Nephron (organoid): Measurements from ENCODE around the gene OXER1.

Experiments
- H3K27ac Mint-ChIP-seq, 3 experiments: 2 replicates each; pipeline ENCODE4 v1.8.0; 2020; ENCODE audit warnings: mixed read lengths in 3 of 3, mild to moderate bottlenecking in 2 of 3, moderate library complexity in 1 of 3
- H3K27me3 Mint-ChIP-seq: 2 replicates; pipeline ENCODE4 v1.8.0; 2021; ENCODE audit warnings: low read depth, mild to moderate bottlenecking, moderate library complexity, mixed read lengths
- H3K36me3 Mint-ChIP-seq: 2 replicates; pipeline ENCODE4 v1.8.0; 2020; ENCODE audit warnings: low read depth, mixed read lengths
- H3K4me1 Mint-ChIP-seq: 2 replicates; pipeline ENCODE4 v1.8.0; 2020; ENCODE audit warnings: mixed read lengths
- H3K4me3 Mint-ChIP-seq, 3 experiments: 2 replicates each; pipeline ENCODE4 v1.8.0; 2020; ENCODE audit warnings: mild to moderate bottlenecking in 3 of 3, mixed read lengths in 3 of 3, moderate library complexity in 2 of 3
- H3K9me3 Mint-ChIP-seq: 2 replicates; pipeline ENCODE4 v1.8.0; 2020; ENCODE audit warnings: mixed read lengths
- CTCF ChIP-seq, 3 experiments: fragments of 200-600 bp; sonication (generic); IDR thresholded peaks; one replicate each; pipeline ENCODE4 v1.5.0; 2021; ENCODE audit warnings: antibody characterized with exemption in 3 of 3; ENCODE audit not compliant: unreplicated experiment in 3 of 3

Gene OXER1

GRCh38 chr2:42748840-42749239 lies 15.1 kb downstream of the OXER1 start:
- no peak overlapping the region for H3K27ac Mint-ChIP-seq
- peaks cover 33% of the 10 kb centered on the region for H3K36me3 Mint-ChIP-seq
- H3K27me3 Mint-ChIP-seq, result no peaks in the 10 kb centered on the region
- peaks cover 28% of the 10 kb centered on the region for H3K4me1 Mint-ChIP-seq
- no peaks in the 10 kb centered on the region for H3K9me3 Mint-ChIP-seq
- TF ChIP-seq CTCF (IDR thresholded peaks at IDR 0.05; ENCODE audit: unreplicated experiment in 3 of 3), result no peak
- H3K4me3 Mint-ChIP-seq, result no peak overlapping the region

GRCh38 chr2:42747422-42747821 lies 16.5 kb downstream of the OXER1 start:
- Mint-ChIP-seq H3K36me3 (peaks cover 37% of the 10 kb centered on the region), H3K27me3 (no peaks in the 10 kb centered on the region), H3K4me3 (no peak overlapping the region), H3K27ac (no peak overlapping the region), H3K4me1 (peaks cover 26% of the 10 kb centered on the region), H3K9me3 (no peaks in the 10 kb centered on the region)
- TF ChIP-seq CTCF (IDR thresholded peaks at IDR 0.05; ENCODE audit: unreplicated experiment in 3 of 3), result no peak

- no peaks in the 10 kb centered on the region for H3K27me3 Mint-ChIP-seq
These were observed 19.3 kb downstream of the OXER1 start for GRCh38 chr2:42744545-42745082.

GRCh38 chr2:42743659-42743990 lies 20.3 kb downstream of the OXER1 start:
- H3K9me3 Mint-ChIP-seq, result peaks cover 3% of the 10 kb centered on the region
- H3K27me3 Mint-ChIP-seq, result no peaks in the 10 kb centered on the region
- peaks cover 48% of the 10 kb centered on the region for H3K36me3 Mint-ChIP-seq
- no peak for TF ChIP-seq CTCF (IDR thresholded peaks at IDR 0.05; ENCODE audit: unreplicated experiment in 3 of 3)
- no peak overlapping the region for H3K4me3 Mint-ChIP-seq
- H3K27ac Mint-ChIP-seq, result peak overlapping the region in 1 of 3 experiments; percentile 37
- peaks cover 8% of the 10 kb centered on the region for H3K4me1 Mint-ChIP-seq

More at GRCh38 chr2:42744545-42745082, 19.3 kb downstream of the OXER1 start:
- Mint-ChIP-seq H3K4me3 (no peak overlapping the region), H3K9me3 (no peaks in the 10 kb centered on the region), H3K36me3 (peaks cover 44% of the 10 kb centered on the region), H3K4me1 (peaks cover 8% of the 10 kb centered on the region), H3K27ac (no peak overlapping the region)
- TF ChIP-seq CTCF (IDR thresholded peaks at IDR 0.05; ENCODE audit: unreplicated experiment in 3 of 3), result no peak

- peaks cover 3% of the 10 kb centered on the region for H3K9me3 Mint-ChIP-seq
- no peak for TF ChIP-seq CTCF (IDR thresholded peaks at IDR 0.05; ENCODE audit: unreplicated experiment in 3 of 3)
- no peak overlapping the region for H3K4me3 Mint-ChIP-seq
- H3K27ac Mint-ChIP-seq, result peak overlapping the region in 1 of 3 experiments; percentile 37
- no peaks in the 10 kb centered on the region for H3K27me3 Mint-ChIP-seq
- H3K36me3 Mint-ChIP-seq, result peaks cover 48% of the 10 kb centered on the region
- peaks cover 8% of the 10 kb centered on the region for H3K4me1 Mint-ChIP-seq
These were observed 20.9 kb downstream of the OXER1 start for GRCh38 chr2:42742740-42743658.
